HG03103 (cell line): ENCODE results near the gene AHSG.
"Not testable (repeated sequence)": the region's sequence is repeated elsewhere in the genome, so short reads cannot be mapped to it uniquely, and the experiment has no call there.

Experiments used
- ATAC-seq: cut with Tn5 transposase; IDR thresholded peaks from one replicate; pipeline ENCODE4 v1.9.1; 2021; ENCODE audit warnings: low read depth; ENCODE audit not compliant: unreplicated experiment

The AHSG gene

GRCh38 chr3:186614597-186615483 is 2.0 kb downstream of the AHSG start:
- no peak for ATAC-seq

- no peak for ATAC-seq
Observed at GRCh38 chr3:186616299-186616617, 3.4 kb downstream of the AHSG start.

DNA sequence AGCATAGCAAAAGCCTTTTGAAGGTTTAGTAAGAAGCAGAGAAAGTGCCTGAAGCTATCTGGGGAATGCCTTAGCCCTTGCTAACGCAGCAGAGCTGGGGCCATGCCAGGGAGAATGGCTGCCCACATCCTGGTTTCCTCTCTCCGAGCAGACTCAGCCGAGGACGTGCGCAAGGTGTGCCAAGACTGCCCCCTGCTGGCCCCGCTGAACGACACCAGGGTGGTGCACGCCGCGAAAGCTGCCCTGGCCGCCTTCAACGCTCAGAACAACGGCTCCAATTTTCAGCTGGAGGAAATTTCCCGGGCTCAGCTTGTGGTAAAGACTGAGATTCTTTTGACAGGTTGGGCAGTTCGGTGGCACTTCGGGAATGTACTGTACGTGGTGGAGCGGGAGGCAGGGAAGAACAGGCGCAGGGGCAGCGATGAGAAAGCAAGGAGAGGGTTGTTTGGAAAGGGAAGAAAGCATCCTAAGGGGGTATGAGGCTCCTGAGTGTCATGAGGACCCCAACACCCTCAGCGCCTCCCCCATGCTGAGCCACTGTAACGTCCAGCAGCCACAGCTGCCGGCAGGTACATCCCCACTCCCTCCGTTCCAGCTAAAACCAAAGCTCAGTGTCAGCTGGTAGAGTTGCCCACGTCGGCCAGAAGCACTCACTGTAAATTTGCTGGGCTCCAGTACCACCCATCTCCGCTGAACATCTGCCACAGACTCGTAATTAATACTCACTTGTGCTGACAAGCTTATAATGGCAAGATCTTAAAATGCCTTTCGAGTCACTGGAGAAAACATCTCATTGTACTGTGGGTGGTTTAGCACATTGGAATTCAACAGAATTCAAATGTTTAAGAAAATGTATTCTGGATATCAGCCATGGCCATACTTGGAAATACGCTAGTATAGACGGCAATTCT is 4.4 kb downstream of the AHSG start:
- ATAC-seq = peak; percentile 96

GRCh38 chr3:186618318-186618938 is 5.6 kb downstream of the AHSG start:
- no peak for ATAC-seq

DNA sequence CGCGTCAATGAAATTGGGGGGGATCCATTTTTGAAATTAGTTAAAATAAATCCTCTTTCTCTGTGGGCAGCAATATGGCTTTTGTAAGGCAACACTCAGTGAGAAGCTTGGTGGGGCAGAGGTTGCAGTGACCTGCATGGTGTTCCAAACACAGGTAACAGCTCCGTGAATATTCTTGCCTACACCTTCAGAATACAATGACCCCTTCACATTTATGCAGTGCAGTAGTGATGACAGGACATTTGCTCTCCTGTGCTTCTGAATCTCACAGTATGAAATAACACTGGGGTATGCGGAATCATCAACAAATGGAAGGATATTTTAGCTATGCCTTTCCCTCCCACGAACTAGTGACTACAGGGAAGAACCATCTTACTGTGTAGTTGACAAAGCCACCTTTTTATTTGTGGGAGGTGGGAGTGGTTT is 6.9 kb downstream of the AHSG start:
- ATAC-seq = no peak

GRCh38 chr3:186620213-186621092 is 7.6 kb downstream of the AHSG start:
- no peak for ATAC-seq

- ATAC-seq = no peak
Observed at GRCh38 chr3:186621894-186622650, 9.2 kb downstream of the AHSG start.

DNA sequence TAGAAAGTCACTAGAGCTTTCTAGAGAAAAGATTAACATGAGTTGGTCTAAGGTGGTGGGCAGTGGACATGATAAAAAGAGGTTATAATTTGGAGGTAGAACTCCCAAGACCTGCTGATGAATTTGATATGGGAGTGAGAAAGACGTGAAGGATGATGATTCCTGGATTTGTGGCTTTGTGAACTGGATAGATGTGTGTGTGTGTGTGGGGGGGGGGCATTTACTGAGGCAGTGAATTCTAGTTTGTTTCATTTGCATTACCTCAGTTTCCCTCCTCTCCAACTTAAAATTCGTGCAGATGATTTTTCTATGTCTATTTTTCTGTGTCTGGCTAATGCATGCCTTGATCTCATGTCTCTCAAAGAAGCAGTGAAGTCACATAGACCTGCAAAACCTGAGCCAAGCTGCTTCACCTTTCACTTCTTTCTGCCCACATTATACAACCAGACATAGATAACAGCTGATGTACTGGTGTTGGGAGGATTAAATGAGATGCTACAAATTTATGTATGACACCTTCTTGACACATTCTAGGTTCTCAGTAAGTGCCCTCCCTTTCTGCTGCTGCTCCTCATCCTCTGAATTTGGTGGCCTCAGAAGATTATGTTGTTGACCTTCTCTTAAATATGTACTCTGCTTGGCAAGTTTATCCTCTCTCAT is 9.9 kb downstream of the AHSG start:
- no peak for ATAC-seq

DNA sequence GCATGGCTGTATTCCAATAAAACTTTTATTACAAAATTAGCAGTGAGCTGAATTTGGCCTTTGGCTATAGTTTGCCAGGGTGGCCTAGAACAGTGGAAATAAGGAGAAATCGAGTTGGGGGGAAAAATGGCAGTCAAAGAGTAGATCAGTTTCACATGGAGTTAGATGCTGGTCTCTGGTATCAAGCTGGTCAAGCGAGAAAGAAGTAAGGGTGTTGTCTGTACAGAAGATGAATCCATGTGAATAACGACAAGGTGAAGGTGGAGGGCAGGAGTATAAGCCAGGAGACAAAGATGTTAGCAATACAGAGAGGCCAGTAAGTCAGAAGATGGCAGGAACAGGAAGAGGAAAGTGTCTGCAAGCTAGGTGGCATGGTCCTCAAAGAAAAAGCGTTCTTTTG is 11.7 kb downstream of the AHSG start:
- ATAC-seq = no peak

GRCh38 chr3:186625600-186626042 is 12.8 kb downstream of the AHSG start:
- no peak for ATAC-seq

GRCh38 chr3:186626254-186626847 is 13.5 kb downstream of the AHSG start:
- no peak for ATAC-seq

DNA sequence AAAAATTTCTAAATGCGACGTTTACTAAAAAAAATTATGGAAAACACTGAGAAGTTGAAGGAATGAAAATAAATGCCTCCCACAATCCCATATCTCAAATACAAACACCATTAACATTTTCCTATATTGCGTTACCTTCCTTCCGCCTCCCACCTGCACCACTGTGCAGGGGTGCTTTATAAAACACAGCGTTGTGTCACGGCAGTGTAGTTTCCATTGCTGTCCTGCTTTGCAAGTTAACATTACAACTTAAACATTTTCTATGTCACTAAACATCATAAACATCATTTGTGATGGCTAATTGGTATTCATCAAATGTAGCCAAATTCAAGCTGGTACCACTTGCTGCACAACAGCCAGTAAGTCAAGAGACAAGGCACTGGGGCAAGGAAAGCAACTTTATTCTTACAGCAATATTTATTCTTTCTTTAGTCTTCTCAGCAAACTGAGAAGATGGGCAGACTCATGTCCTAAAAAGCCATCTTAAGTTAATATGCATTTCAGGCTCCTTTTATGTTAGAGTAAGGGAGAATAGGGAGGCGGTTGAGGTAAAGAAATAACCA is 15.1 kb downstream of the AHSG start:
- no peak for ATAC-seq

GRCh38 chr3:186628756-186629155 is 15.9 kb downstream of the AHSG start:
- no peak for ATAC-seq

- ATAC-seq = no peak
Observed at GRCh38 chr3:186630950-186631641, 18.2 kb downstream of the AHSG start.

DNA sequence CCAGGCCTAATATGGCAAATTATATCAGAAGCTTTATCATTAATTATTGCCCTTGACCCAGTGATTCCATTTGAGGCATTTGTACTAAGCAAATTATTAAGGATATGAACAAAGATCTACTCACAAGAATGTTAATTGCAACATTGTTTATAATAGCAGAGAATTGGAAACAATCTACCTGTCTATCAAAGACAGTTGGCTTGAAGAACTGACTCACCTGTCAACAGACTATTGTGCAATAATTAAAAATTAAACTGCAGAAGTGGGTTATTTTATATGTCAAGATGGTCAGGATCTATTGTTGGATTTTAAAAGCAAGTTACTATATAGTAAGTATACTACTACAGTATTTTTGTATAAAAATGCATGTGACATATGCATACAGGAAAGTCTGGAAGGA is 20.6 kb downstream of the AHSG start:
- ATAC-seq = no peak

- ATAC-seq = not testable (repeated sequence)
Observed at GRCh38 chr3:186634207-186634606, 21.3 kb downstream of the AHSG start.

- ATAC-seq = no peak
Observed at GRCh38 chr3:186635532-186635931, 22.7 kb downstream of the AHSG start.

DNA sequence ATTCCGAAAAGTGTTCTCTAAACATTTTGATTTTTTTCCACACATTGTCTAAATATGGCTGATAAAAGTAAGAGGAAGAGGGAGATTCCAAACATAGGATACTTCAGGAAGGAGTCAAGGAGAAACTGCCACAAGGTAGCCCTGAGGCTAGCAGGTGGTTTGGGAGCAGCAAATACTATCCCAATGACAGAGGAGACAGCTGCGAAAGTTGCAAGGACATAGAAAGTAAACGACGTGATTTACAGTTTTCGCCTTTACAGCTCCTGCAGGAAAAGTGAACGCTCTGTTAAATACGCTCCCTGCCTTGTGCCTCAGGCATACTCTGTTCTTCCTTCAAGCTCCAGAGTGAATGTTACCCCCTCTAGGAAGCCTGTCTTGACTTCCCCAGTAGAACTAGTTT is 23.7 kb downstream of the AHSG start:
- no peak for ATAC-seq
